Sigmoid colon (tissue), 4 donors: ENCODE results near the gene MYO1H.

ENCODE experiments used
- EP300 ChIP-seq, 4 donors: sonication (generic); formaldehyde crosslinking; IDR thresholded peaks; one replicate each; pipeline ENCODE4 v1.6.1; 2017; ENCODE audit warnings: antibody characterized with exemption in 4 of 4
- POLR2A ChIP-seq, 2 donors: fragments of 450-650 bp; IDR thresholded peaks; one replicate each; pipeline ENCODE4 v1.6.1; 2016; ENCODE audit warnings: antibody characterized with exemption in 2 of 2, mild to moderate bottlenecking in 2 of 2, moderate library complexity in 2 of 2
- POLR2AphosphoS5 ChIP-seq, 4 donors: sonication (generic); formaldehyde crosslinking; IDR thresholded peaks; one replicate each; pipeline ENCODE4 v1.6.1; 2017; ENCODE audit warnings: antibody characterized with exemption in 4 of 4
- TF ChIP-seq, protein P1 (sequence below), 4 experiments: fragments of 450-650 bp in 3 of 4; fragments of 200-600 bp in 1 of 4; IDR thresholded peaks; one replicate each; pipeline ENCODE4 v1.5.1; 2016 to 2019; ENCODE audit warnings: antibody characterized with exemption in 4 of 4, mild to moderate bottlenecking in 3 of 4, moderate library complexity in 2 of 4

DNA sequence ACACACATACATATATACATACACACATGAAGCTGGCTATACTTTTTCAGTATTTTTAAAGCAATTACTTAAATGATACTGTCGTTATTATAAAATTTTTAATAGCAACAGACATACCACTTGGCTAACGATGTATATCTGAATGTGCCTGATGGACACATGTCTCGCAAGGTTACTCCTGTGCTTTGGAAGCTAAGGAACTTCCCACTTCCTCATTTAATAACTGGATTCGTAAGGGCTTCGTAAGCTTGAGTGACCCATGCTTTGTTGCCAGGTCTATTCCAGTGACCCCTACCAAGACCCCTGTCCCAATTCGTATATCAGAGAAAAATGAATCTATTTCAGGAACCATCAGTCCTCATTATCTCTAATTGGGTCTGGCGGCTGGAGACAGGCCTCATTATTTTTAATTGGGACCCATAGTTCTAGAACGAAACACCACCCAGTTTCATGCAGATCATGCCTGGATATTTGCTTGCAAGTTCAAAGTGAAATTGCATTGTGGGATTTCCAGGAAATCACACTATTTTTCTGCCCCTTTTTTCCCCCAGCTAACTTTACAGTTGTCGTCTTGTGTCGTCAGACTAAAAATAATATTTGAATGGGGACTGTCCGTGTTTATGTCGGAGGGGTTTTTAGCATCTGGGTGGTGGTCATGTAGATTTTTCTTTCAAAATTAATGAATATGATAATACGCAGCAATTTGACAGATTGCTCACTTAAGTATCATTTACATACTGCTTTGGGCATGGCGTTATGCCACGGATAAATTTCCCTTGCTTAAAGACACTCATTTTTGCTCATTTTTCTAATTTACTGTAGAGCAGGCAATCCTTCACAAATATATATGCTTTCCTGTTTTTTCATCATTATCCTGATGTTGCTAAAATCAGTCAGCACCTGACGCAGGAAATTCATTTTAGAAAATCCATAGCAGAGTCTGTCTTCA is 17.1 kb upstream of the MYO1H start:
- no peak for TF ChIP-seq POLR2A (IDR thresholded peaks at IDR 0.05)
- TF ChIP-seq, protein P1, sequence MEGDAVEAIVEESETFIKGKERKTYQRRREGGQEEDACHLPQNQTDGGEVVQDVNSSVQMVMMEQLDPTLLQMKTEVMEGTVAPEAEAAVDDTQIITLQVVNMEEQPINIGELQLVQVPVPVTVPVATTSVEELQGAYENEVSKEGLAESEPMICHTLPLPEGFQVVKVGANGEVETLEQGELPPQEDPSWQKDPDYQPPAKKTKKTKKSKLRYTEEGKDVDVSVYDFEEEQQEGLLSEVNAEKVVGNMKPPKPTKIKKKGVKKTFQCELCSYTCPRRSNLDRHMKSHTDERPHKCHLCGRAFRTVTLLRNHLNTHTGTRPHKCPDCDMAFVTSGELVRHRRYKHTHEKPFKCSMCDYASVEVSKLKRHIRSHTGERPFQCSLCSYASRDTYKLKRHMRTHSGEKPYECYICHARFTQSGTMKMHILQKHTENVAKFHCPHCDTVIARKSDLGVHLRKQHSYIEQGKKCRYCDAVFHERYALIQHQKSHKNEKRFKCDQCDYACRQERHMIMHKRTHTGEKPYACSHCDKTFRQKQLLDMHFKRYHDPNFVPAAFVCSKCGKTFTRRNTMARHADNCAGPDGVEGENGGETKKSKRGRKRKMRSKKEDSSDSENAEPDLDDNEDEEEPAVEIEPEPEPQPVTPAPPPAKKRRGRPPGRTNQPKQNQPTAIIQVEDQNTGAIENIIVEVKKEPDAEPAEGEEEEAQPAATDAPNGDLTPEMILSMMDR (IDR thresholded peaks at IDR 0.05), result no peak
- no peak for TF ChIP-seq EP300 (IDR thresholded peaks at IDR 0.05)
- TF ChIP-seq POLR2AphosphoS5 (IDR thresholded peaks at IDR 0.05), result no peak
